Stimulated activated CD8-positive, alpha-beta memory T cell treated with anti-CD3 and anti-CD28 coated beads, Interleukin-15, amount 100 ng/mL, for 48 hours (primary cell): ENCODE data around the gene NSUN6.

Experiments
- DNase-seq, 2 donors: peaks; one replicate each; pipeline ENCODE4 v3.0.0-alpha.2; 2020; ENCODE audit warnings: low read depth in 2 of 2

Gene NSUN6

DNA sequence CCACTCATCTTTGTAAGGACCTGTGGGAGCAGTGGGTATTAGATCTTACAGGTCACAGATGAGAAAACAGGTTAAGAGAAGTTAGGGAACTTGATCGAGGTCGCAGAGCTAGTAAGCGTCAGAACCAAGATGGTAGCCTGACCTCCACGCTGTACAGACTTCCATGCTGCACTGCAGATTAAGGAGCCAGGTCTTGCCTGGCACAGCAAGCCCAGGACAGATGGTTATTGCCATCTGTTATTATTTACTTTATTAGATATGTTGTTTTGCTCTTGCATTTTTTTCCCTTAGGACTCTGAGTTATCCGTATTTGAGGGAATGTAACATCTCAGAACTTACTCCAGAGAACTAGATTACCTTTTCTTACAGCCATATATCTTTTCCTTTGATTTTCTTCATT, 147.2 kb downstream of the NSUN6 start:
- DNase-seq, result no peak

DNA sequence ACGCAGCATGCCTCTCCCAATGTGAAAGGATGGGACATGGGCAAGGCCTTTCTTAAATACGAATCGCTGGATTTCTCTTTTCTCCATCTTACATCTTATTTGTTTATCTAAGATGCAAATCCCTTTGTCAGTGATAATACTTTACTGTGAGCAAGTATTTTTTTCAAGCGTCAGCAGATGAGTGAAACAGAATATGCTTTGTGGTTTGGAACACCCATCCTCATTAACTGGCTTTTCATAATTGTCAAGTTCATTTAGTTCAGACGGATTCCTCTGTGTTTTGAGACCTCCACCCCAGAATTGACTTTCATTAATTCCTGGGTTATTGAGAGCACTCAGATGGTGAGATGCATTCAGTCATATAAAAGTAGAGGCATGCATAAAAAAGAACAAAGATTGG, 149.8 kb downstream of the NSUN6 start:
- DNase-seq, result no peak

DNA sequence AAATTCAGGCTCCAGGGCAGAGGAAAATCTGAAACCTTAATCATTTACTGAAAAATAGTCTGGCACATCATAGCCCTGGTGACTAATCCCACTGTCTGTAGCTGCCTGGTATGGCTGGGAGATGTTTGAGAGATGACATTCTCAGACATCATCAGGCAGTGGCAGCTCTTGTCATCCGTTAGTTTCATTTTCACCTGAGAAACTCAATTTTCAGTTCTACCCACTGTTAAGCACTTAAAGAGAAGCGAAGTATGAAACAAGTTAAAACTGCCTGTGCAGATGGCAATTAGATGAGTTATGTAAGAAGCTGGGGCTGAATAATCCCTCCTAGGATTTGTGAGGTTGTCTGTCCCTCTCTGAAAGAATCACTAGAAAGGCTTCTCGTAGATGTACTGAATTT, 150.2 kb downstream of the NSUN6 start:
- no peak for DNase-seq

DNA sequence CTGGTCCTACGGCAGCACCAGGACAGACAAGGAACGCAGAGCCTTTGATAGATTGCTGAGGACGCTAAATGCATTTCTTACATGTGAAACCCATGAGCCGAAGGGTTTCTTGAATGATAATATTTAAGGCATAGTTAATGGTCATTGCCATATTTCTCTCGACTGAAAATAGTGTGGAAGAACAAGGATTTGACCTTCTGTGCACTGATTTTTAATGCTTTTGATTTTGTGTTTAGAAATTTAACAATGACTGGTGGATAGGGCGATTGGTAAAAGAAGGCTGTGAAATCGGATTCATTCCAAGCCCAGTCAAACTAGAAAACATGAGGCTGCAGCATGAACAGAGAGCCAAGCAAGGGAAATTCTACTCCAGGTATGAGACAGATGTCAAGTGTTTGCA, 150.8 kb downstream of the NSUN6 start:
- no peak for DNase-seq

DNA sequence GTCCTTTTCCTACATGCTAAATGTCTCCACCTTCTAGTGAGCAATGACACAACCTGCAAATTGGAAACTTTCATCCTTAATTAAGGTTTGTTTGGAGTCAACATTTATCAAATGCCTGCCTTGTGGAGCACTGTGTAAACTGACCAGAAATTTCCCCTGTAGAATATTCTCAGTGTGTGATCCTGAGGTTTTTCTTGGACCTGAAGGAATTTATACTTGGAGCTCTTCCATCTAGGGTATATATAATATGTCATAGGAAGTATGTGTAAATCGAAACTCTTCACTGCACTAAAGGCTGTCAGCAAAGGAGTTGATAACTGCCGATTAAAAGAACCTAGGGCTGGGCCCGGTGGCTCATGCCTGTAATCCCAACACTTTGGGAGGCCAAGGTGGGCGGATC, 152.4 kb downstream of the NSUN6 start:
- no peak for DNase-seq

DNA sequence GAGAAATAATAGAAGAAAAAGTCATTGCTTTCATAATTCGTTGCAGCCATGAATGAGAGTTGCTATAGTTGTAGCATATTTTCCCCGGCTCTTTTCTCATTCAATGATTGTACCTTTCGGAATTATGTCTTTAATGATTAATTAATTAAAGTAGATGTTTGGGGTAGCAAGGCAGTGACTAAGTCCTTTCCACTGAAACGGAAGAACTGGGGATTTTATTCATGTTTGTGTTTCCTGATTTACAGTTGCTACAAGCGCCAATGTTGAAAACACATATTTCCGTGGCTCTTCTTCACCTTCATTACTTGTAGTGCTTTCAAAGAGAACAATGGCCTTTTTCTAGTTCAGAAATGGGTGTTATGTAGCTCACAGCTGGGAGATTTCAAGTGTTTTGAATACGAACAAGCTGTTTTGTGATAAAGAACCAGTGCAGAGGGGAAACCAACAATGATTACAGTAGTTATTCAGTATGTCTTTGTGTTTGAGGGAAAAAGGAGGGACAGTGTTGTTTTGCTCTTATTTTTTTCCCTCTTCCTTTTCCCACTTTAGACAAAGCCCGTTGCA, 153.5 kb downstream of the NSUN6 start:
- no peak for DNase-seq
